HG02610 (cell line): ENCODE data around the gene ANKRD44.

ENCODE experiments used
- ATAC-seq: cut with Tn5 transposase; IDR thresholded peaks from one replicate; pipeline ENCODE4 v1.9.1; 2021; ENCODE audit warnings: mild to moderate bottlenecking, moderate library complexity; ENCODE audit not compliant: unreplicated experiment

ANKRD44 gene

GRCh38 chr2:197152451-197153228 is 157.9 kb downstream of the ANKRD44 start:
- ATAC-seq: peak; percentile 82

GRCh38 chr2:197149546-197149945 is 161.0 kb downstream of the ANKRD44 start:
- no peak for ATAC-seq

GRCh38 chr2:197148401-197148800 is 162.2 kb downstream of the ANKRD44 start:
- ATAC-seq: no peak

- no peak for ATAC-seq
These were observed 162.6 kb downstream of the ANKRD44 start for GRCh38 chr2:197147942-197148341.

- ATAC-seq: no peak
These were observed 163.6 kb downstream of the ANKRD44 start for GRCh38 chr2:197146995-197147394.

DNA sequence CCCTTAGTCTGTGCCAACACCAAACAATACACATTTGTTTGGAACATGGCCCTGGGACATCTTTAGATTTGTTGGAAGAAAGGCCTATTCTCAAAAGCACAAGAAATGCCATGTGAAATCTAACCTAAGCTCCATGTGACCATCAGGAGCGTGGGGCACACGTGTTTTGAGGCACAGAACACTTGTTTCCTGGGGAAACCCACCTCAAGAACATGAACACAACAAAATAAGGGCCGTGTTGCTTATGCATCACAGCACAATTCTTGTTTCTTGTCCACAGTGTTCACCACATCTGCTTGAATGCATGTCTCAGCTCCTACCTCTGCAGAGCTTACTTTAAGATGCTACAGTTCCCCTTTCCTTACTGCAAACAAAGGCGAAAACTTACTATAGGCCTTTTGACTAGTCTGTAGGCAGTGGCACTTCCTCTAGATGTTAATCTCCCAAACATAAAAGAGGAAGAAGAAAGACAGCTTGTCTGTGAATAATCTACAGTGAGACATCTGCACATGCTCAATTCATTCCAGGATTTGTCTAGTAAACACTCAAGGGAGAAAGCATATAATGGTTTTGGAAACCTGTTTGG is 165.0 kb downstream of the ANKRD44 start:
- peak; percentile 93 for ATAC-seq

- ATAC-seq: no peak
These were observed 166.4 kb downstream of the ANKRD44 start for GRCh38 chr2:197144183-197144582.

DNA sequence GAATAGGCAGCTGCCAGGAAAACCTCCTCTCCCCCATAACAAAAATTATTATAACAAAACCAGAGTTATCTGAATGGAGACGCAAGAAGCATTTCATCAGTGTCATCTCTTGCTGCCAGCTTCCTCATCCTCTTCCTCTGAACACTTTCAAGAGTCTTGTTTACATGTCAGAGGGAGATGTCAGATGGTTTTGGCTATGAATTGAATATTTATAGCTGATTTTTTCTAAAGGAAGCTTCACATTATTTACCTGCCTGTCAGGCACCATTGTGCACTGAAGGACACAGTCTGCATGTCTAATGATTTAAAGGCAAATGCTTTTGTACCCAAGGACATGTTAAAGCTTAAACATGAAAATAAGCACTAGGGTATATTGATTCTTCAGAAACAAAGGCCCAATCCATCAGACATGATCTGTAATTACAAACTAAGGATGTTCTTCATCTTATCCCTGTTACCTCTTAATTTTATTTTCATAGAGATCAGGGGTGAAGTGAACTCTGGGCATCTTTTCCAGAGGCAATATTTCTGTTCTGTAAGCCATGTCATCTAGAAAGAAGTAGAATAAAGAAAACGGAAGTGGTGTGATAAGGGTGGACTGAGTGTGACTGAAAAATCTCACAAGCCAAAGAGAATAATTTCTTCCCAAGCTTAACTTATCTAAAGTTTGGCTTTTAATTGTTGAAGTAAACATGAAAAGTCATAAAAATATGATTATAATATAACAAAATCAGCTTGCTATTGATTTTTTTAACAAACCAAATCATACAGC is 168.7 kb downstream of the ANKRD44 start:
- no peak for ATAC-seq

GRCh38 chr2:197140045-197140444 is 170.5 kb downstream of the ANKRD44 start:
- ATAC-seq: no peak

DNA sequence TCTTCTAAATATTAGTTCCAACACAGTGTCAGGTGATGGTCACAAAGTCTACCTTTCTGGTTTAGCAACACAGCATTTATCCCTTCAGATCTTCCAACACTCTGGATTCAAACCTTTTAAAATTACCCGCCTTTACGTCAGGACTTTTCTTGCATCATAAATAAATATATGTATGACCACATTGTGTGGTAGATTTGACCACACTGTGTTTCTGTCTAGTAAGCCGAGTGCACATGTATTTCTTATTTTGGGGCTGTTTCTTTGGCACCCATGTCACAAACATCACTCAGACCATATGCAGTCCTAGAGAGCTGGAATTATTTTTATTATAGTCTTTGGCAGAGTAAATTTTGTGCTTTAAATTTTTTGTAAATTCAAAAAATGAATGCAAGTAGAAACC is 172.1 kb downstream of the ANKRD44 start:
- no peak for ATAC-seq

DNA sequence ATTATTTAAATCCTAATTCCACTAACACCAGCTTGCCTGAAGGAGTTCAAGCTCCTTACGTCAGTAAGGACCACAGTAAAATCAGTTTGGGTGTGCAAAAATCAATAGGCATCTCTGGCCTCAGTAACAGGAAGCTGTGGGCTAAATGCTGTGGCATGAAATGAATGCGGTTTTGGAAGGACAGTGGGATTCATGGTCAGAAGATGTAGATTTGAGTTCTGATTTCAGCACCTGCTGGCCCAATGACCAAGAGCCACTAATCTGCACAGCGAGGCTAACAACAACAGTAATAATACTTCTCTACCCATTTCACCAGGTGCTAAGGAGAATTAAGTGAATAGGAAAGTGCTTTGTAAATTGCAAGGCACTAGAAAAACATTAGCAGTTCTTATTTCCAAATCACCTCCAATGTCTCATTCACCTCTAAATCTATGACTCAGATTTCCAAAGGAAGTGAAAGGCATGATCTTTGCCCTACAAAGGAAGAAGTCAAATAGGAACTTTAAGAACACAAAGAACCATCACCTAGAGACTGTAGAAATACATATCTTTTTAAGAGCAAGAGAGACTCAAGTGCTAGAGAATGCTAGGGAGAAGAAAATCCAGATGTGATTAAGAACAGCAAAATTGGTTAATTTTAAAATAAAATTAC is 172.6 kb downstream of the ANKRD44 start:
- no peak for ATAC-seq

DNA sequence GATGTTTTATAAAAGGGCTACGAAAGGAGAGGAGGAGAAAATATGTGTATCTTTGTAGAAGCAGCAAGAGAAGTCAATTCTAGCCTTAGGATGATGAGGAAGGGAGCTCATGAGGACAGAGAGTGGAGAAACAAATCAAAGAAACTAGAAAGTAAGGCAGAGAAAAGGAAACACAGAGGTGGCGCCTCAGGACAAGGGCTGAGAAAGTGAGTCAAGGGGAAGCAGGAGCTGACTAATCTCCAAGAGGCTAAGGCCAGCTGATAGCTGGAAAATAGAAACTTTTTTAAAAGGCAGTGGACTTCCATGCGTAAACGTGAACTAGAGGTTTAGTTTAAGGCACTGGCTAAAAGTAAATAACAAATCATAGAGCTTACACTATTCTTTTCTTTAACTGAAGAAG is 173.3 kb downstream of the ANKRD44 start:
- ATAC-seq: no peak

GRCh38 chr2:197136452-197136851 is 174.1 kb downstream of the ANKRD44 start:
- ATAC-seq: no peak

GRCh38 chr2:197135806-197136205 is 174.8 kb downstream of the ANKRD44 start:
- no peak for ATAC-seq

DNA sequence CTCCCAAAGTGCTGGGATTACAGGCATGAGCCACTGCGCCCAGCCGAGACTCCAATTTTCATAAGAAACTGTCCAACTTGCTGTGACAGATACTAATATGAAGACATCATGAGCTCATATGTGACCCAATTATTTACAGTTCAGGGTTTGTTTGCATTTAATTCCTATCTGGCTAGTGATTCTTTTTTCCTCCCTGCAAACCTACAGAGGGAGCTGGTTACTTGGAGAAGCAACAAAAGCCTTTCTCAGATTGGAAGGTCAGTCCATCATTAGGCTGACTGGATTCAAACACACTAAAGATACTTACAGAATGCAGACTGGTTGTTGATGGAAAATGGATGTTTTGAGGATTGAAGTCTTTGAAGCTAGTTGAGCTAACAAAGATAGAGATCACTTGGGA is 176.4 kb downstream of the ANKRD44 start:
- ATAC-seq: no peak

DNA sequence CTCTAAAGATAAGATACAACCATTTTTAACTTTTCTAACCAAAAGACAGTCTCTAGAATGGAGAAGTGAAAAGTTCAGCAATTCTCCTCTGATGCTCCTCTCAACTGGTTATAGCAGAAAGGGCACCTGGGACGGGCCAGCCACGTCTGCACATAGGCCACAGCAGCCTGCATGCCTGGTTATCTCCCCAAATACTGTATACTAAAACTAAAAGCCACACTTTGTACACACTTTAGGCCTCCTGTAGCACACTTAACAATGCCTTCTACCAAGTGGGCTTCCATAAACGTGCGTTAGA is 179.1 kb downstream of the ANKRD44 start:
- peak; percentile 52 for ATAC-seq

GRCh38 chr2:197130318-197130717 is 180.3 kb downstream of the ANKRD44 start:
- ATAC-seq: peak; percentile 80

DNA sequence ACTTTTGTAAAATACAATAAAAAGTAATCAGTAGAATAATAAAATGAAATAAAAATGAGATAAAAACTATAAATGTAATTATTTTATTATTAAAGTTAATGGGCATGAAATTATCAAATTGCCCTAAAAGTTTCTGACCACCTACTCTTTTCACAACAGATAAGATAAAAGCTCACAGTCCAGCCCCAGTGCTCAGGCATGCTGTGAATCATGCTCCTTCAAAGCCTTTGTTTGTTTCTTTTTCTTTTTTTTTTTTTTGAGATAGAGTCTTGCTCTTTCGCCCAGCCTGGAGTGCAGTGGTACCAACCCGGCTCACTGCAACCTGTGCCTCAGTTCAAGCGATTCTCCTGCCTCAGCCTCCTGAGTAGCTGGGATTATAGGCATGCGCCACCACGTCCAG is 181.7 kb downstream of the ANKRD44 start:
- no peak for ATAC-seq

GRCh38 chr2:197128126-197128525 is 182.5 kb downstream of the ANKRD44 start:
- ATAC-seq: no peak

DNA sequence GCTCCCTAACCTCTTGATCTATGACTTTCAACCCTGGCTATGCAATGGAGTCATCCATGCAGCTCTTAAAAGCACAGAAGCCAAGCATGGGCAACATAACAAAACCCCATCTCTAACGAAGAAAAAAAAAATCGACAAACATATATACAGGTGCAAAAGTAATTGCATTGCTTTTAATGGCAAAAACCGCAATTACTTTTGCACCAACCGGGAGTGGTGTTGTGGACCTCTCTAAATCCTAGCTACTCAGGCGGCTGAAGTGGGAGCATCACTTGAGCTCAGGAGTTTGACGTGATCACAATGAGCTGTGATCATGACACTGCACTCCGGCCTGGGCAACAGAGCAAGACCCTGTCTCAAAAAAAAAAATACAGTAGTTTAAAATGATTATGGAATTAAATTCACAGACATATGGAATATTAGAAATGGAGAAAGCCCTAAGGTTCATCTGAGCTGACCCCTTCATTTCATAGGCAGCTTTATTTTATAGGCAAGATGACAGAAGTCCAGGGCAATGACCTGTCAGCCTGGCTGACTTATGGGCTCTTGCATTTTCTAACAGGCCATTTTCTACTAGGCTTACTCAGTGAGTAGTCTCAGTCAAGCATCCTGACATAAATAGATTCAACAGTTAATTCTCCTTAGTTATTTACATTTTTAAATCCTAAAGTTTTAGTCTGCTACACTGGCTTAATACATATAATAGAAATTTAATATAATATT is 183.8 kb downstream of the ANKRD44 start:
- ATAC-seq: no peak
